AG04450 (cell line): Measurements from ENCODE around the gene FHAD1. TPM values are rescaled to one million over a fixed set of nuclear protein-coding genes. Genes with fewer than 3 reads are reported as not detected.
"Not testable (repeated sequence)": the region's sequence is repeated elsewhere in the genome, so short reads cannot be mapped to it uniquely, and the experiment has no call there.

Experiments
- CTCF ChIA-PET: fragments of 300-600, 350-600 bp; formaldehyde crosslinking; extraction: SDS; loops from one replicate; lab custom pipeline; 2022; ENCODE audit warnings: antibody characterized with exemption, inconsistent platforms; lab: Charles Lee
- POLR2A ChIA-PET: fragments of 350-600 bp; formaldehyde crosslinking; extraction: SDS; loops from one replicate; lab custom pipeline; 2021; ENCODE audit warnings: antibody characterized with exemption, inconsistent platforms; lab: Yijun Ruan, JAX
- DNase-seq: peaks from one replicate; pipeline ENCODE4 v3.0.0-alpha.2; 2011; ENCODE audit warnings: low read depth, low spot score
- H3K27ac ChIP-seq: one replicate; pipeline ENCODE4 v1.5.1; 2012; ENCODE audit warnings: low read depth, low read length, control low read depth
- H3K27me3 ChIP-seq: one replicate; pipeline ENCODE4 v1.6.0; 2012; ENCODE audit warnings: low read length; ENCODE audit not compliant: control insufficient read depth, insufficient read depth
- H3K4me3 ChIP-seq: 2 replicates; pipeline ENCODE4 v1.5.1; 2011; ENCODE audit warnings: mild to moderate bottlenecking, low read depth, low read length, control low read depth
- H3K9me3 ChIP-seq: 2 replicates; pipeline ENCODE4 v1.5.1; 2012; ENCODE audit warnings: low read length; ENCODE audit not compliant: control insufficient read depth, insufficient read depth
- CTCF ChIP-seq: IDR thresholded peaks from 2 replicates; pipeline ENCODE4 v1.5.1; 2011; ENCODE audit warnings: low read depth, low read length, control low read depth, inconsistent platforms
- polyA plus RNA-seq: library from polyadenylated mRNA; depleted of rRNA; stranded (reverse); fragments of >200 nt; gene quantifications from 2 replicates; pipeline ENCODE4 v1.2.3, GENCODE V29; 2011

The FHAD1 gene
- polyA plus RNA-seq, 1 experiment: 0.36 TPM

DNA sequence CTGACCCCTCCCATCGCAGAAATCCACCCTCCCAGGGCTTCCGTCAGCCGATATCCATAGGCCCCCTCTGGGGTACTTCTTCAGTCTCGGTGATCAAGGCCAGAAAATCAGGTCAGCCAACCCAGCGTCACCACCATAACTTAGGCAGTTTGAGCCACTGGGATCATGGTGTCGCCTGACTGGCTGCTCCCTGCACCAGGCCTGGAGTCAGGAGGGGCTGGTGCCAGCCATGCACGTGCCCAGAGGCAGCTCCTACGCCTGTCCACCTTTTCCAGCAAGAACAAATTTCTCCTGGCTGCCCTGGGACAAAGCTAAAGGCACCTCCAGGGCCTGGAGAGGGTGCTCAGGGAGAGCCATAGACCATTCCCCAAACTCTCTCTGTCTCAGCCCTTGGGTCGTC, 186.4 kb downstream of the FHAD1 start:
- ChIA-PET POLR2A (no interaction called here), CTCF (interaction anchor here (1.0 to 8.6 kb wide), 2 partner anchors 10 to 110 kb away, joined by 3 to 173 read pairs; no protein-coding TSS in a partner anchor)
- no peak overlapping the region for H3K4me3 ChIP-seq
- H3K27me3 ChIP-seq: no peaks in the 10 kb centered on the region
- no peaks in the 10 kb centered on the region; the same call in 1 of the 2 replicates for H3K9me3 ChIP-seq
- no peak for TF ChIP-seq CTCF
- DNase-seq: no peak
- H3K27ac ChIP-seq: no peak overlapping the region

DNA sequence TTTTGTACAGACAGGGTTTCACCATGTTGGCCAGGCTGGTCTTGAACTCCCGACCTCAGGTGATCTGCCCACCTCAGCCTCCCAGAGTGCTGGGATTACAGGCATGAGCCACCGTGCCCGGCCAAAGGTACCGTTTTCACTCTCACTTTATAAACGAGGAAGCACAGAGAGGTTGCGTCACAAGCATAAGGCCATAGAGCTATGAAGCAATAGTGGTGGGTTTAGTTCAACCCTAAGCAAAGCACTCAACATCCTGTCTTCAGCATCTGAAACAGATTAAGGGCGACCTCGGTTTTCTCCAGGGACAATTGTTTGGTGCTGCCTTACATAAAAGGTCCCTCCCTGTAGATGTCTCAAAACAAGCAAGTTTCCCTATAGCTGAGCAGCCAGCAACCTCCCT, 187.7 kb downstream of the FHAD1 start:
- DNase-seq, POLR2A ChIA-PET, H3K4me3 ChIP-seq, H3K27me3 ChIP-seq, H3K9me3 ChIP-seq, H3K27ac ChIP-seq: not testable (repeated sequence)
- CTCF ChIA-PET: interaction anchor here (1.8 to 8.6 kb wide), 3 partner anchors 111 to 130 kb away, joined by 4 to 173 read pairs (median 10); no protein-coding TSS in a partner anchor

DNA sequence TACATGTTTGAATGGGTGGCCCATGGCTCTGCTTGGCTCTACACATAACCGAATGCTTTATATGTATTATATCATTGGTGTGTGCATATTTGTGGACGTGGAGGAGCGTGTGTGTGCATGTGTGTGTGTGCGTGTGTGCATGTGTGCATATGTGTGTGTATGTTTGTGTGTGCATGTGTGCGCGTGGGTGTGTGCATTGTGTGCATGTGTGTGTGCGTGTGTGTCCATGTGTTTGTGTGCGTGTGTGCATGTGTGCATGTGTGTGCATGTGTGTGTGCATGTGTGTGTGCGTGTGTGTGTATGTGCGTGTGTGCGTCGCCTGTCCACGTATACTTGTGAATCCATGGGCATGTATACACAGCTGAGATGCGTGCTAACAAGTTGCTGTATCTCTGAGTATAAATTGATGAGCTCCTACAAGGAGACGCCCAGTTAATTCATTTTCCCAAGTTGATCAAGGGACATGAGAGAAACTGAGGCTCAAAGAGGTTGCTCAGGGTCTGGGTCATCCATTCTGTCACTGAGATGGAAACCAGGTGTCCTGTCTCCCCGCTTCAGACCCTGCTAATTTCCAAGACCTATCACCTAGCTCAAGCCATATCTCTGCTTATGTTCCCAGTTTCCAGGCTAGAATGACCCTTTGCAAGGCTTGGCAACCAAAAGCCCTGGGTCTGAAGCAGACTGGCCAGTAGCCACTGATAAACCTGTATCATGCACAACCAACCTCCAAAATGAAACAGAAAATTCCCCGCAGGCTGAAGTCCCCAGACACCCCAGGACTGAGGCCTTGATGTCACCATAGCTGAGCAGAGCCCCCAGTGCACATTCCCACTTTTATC, 188.4 kb downstream of the FHAD1 start:
- TF ChIP-seq CTCF: no peak
- Histone ChIP-seq H3K9me3 (no peaks in the 10 kb centered on the region), H3K27ac (no peak overlapping the region), H3K27me3 (no peaks in the 10 kb centered on the region), H3K4me3 (no peak overlapping the region)
- DNase-seq: no peak
- POLR2A ChIA-PET: no interaction called here
- CTCF ChIA-PET: interaction anchor here (1.3 to 1.8 kb wide), 3 partner anchors 9 to 130 kb away, joined by 3 to 10 read pairs (median 4); no protein-coding TSS in a partner anchor

GRCh38 chr1:15436881-15437442, 189.9 kb downstream of the FHAD1 start:
- H3K27me3 ChIP-seq: no peaks in the 10 kb centered on the region
- no peak for TF ChIP-seq CTCF
- ChIA-PET CTCF (interaction anchor here (1.3 to 1.5 kb wide), 2 partner anchors 8 to 113 kb away, joined by 3 to 8 read pairs; no protein-coding TSS in a partner anchor), POLR2A (no interaction called here)
- no peak for DNase-seq
- H3K4me3 ChIP-seq: no peak overlapping the region
- no peaks in the 10 kb centered on the region for H3K9me3 ChIP-seq
- H3K27ac ChIP-seq: no peak overlapping the region

GRCh38 chr1:15439325-15439724, 192.3 kb downstream of the FHAD1 start:
- Histone ChIP-seq H3K27me3 (peaks cover 4% of the 10 kb centered on the region), H3K4me3 (no peak overlapping the region), H3K27ac (no peak overlapping the region), H3K9me3 (no peaks in the 10 kb centered on the region; the same call in 1 of the 2 replicates)
- TF ChIP-seq CTCF: no peak
- ChIA-PET CTCF (no interaction called here), POLR2A (no interaction called here)
- no peak for DNase-seq
